OCI-LY7 (cell line): ENCODE results near the gene ATP11A.

Source experiments
- CTCF ChIP-seq: fragments of 200-600 bp; sonication (generic); conservative IDR thresholded peaks from 2 replicates; pipeline ENCODE4 v1.5.1; 2014; ENCODE audit warnings: mild to moderate bottlenecking, antibody characterized with exemption, low read length, moderate library complexity, mixed read lengths
- EZH2phosphoT487 ChIP-seq: fragments of 200-600 bp; sonication (generic); IDR thresholded peaks from 2 replicates; pipeline ENCODE4 v1.6.1; 2018; ENCODE audit warnings: low read depth, borderline replicate concordance, mild to moderate bottlenecking, mixed run types, antibody characterized with exemption, low read length, moderate library complexity, mixed read lengths

- TF ChIP-seq CTCF (no peak), EZH2phosphoT487 (no peak)
Measured at GRCh38 chr13:112891477-112892401, 201.9 kb downstream of the ATP11A start.
